Measurements from ENCODE around the gene NAV2. TPM values are rescaled to one million over a fixed set of nuclear protein-coding genes. Genes with fewer than 3 reads are reported as not detected.
"Not testable (repeated sequence)": the region's sequence is repeated elsewhere in the genome, so short reads cannot be mapped to it uniquely, and the experiment has no call there.

NAV2 gene
- total RNA-seq, 1 donor from 2014 or later: 33.2 TPM

- ATAC-seq; DNase-seq (ENCODE audit: low spot score); intact Hi-C loops (cut with DNase I): not testable (repeated sequence)
Observed at GRCh38 chr11:19895037-19895436, 182.4 kb downstream of the NAV2 start.

GRCh38 chr11:19895776-19896175 is 183.1 kb downstream of the NAV2 start:
- intact Hi-C loops (cut with DNase I): no loop called here
- no peak for ATAC-seq
- DNase-seq (ENCODE audit: low spot score): no peak

DNA sequence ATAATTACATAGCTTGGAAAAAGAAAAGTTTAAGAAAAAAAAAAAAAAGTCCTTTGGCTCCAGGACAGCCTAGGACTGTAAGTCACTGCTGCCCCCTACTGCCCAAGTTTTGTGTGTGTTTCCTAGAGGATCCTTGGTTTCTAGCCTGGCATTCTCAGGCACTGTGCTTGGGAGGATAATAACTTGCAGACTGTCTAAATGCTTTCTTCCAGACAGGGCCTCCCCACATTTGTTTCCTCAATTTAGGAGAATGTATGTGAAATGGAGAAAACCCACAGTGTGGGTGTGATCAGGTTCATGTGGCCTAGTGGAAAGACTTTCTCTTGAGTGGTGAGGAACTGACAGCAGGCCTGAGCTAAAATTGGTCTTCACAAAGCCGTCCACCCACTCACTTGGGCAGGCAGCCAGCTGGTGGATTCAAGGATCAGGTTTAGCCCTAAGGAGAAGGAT is 191.0 kb downstream of the NAV2 start:
- intact Hi-C loops (cut with DNase I): loop anchor here (10.0 kb wide), 2 partner anchors 149 to 339 kb away; no protein-coding TSS in a partner anchor
- DNase-seq (ENCODE audit: low spot score): peak; percentile 88
- ATAC-seq: peak; percentile 83

- no peak for ATAC-seq
- intact Hi-C loops (cut with DNase I): loop anchor here (10.0 kb wide), 2 partner anchors 151 to 341 kb away; no protein-coding TSS in a partner anchor
Observed at GRCh38 chr11:19905280-19905853, 192.7 kb downstream of the NAV2 start.

GRCh38 chr11:19906126-19906525 is 193.5 kb downstream of the NAV2 start:
- intact Hi-C loops (cut with DNase I): loop anchor here (10.0 kb wide), 2 partner anchors 151 to 341 kb away; no protein-coding TSS in a partner anchor
- DNase-seq (ENCODE audit: low spot score) (no peak), ATAC-seq (no peak)

More at GRCh38 chr11:19905280-19905853, 192.7 kb downstream of the NAV2 start:
- DNase-seq (ENCODE audit: low spot score): no peak

DNA sequence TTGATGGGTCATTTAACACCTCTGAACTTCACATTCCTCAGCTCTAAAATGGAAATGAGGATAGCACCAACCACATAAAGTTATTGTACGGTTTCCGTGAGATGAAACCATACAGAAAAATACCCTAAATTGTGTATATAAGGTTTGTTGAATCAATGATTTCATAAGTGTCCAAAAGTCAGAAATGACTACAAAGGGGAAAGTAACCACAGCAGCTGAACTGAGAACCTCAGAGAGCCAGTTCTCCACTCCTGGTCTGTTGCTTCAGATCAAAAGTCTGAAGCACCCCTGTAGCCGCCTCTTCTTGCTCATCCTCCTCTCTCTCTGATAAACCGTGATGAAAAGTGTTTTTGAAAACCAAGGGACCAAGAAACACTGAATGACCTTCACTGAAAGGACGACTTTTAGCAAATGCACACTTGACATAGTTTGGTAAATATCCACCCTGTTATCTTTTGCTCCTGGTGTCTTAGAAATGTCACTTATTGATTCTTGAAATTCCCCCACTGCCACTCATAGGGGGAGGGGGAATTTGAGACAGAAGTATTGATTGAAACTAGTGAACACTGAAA is 194.5 kb downstream of the NAV2 start:
- ATAC-seq (no peak), DNase-seq (ENCODE audit: low spot score) (no peak)
- intact Hi-C loops (cut with DNase I): loop anchor here (10.0 kb wide), 2 partner anchors 152 to 342 kb away; no protein-coding TSS in a partner anchor

- no peak for DNase-seq (ENCODE audit: low spot score)
- intact Hi-C loops (cut with DNase I): loop anchor here (10.0 kb wide), 2 partner anchors 153 to 343 kb away; no protein-coding TSS in a partner anchor
Observed at GRCh38 chr11:19907839-19908238, 195.2 kb downstream of the NAV2 start.

GRCh38 chr11:19910931-19911330 is 198.3 kb downstream of the NAV2 start:
- intact Hi-C loops (cut with DNase I): no loop called here
- no peak for ATAC-seq

More at GRCh38 chr11:19907839-19908238, 195.2 kb downstream of the NAV2 start:
- no peak for ATAC-seq

DNA sequence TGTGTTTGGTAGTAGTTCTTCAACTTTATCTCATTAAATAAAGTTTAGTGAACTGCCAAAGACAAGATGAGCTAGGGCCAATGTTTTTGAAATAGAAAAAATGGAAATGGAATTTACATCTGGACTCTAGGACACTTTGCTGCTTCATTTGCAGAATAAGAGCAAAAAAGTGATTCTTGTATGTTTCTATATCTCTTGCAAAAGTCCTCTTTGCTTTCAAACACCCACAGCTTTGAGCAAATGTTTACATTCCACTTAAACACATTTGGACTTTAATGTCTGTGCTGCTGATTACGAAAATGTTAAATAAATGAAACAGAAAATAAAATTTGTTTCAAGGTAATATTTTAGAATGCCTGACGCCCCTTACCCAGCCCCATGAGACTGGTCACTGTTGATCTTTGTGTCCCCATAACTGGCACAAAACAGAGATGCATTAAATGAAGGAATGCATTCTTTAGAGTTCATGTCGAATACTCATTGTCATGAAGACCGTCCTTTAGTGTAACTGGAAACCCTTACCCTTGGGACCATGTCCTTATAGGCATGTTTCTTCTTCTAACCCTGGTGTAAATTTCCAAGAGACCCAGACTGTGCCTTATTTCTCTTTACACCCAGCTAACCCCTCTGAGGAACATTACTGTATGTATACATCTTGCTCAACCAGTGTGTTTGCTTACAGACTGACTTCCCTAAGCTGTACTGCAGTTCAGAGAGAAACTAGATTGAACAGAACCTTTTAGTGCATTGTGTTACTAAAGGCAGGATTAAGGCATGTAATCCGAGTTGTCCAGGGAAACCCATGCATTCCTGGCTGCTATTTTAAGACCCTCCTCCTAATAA is 199.7 kb downstream of the NAV2 start:
- ATAC-seq: no peak
- intact Hi-C loops (cut with DNase I): no loop called here

More at GRCh38 chr11:19910931-19911330, 198.3 kb downstream of the NAV2 start:
- no peak for DNase-seq (ENCODE audit: low spot score)

DNA sequence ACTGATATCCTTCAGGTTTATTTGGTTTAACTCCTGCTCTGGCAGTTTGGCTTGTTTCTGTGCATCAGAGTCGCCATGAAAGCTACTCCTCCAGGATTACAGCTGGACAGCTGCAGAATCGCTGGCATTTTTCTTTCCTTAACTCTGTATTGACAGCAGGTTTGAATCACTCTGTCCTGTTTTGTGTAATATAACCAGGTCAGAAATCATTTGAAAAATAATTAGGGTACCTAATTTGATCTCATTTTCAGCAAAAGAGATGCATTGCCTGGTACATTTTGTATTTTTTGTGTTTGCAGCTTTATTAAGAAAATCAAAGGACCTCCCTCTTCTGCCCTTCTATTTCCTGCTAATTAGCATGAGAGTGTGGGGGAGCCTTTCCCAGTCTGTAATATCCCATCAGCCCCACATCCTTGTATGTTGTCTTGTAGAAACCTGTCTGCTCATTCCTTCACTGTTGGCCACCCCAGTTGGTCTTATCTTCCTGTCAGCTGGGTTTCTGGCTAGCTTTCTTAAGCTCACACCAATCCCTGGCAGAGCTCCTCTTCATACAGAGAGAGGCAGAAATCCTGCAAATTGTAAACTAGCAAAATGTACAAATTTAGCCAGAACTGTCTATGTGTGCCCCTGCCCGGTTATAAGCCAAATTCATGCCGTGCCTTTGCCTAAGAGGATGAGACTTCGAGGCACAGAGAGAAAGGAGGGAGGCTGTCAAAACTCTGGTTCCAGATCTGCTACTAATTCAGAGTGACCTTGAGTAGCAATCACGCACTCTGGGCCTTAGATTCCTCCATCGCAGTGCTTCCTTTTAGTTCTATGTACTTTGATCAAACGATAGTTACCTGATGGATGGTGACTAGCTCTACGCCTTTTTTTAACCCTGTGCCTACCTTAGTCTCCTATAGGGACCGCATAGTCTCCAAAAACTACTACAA is 200.6 kb downstream of the NAV2 start:
- DNase-seq (ENCODE audit: low spot score): no peak
- intact Hi-C loops (cut with DNase I): no loop called here
- no peak for ATAC-seq

More for the DNA sequence above, 199.7 kb downstream of the NAV2 start:
- no peak for DNase-seq (ENCODE audit: low spot score)

DNA sequence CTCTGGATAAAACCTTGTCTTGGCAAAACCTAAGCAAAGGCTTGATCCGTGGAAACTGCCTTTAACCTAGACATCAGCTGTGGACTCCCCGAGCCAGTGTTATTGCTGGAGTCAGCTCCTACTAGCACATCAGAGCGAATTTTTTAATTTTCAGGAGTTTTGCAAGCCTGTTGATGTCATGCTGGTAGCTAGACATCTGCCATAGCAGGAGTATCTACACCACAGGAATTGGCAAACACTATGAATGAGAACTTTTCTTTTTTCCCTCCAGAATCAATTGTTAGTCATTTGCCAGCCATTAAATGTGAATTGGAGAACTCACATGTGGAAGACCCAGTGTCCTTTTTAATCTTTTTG is 201.2 kb downstream of the NAV2 start:
- ATAC-seq: no peak
- intact Hi-C loops (cut with DNase I): no loop called here
- no peak for DNase-seq (ENCODE audit: low spot score)

DNA sequence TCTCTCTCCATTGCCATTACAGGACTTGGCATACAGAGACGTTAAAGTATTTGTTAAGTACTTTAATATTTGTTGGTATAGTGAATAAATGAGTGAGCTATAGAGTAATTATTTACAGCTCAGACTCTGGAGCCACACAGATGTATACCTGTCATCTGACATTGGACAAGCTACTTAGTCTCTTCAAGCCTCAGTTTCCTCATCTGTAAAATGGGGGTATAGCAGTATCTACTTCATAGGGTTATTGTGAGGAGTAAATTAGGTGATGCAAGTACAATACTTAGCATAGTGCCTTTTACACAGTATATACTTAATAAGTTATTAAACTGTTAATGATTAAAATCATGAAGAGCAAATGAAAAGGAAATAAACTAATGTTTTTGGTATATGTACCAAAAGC is 203.2 kb downstream of the NAV2 start:
- ATAC-seq: no peak
- intact Hi-C loops (cut with DNase I): no loop called here
- no peak for DNase-seq (ENCODE audit: low spot score)

DNA sequence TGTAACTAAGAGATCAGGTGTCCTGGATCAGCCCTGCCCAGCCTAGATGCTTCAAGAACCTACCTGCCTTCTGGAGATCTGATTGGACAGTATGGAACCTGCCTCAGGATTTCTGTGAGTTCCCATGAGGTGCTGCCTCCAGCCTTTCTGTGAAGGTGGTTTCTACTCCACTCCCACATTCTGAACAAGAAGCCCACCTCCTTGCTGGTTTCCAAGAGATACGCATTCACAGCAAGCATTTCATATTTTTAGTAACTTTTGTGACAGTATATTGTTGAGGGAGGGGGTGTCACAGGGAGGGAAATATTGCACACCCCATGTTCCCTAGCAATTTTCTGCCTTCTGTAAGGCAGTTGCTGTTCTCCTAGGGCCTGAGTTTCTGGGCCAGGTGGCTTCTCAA is 204.4 kb downstream of the NAV2 start:
- no peak for ATAC-seq
- intact Hi-C loops (cut with DNase I): no loop called here
- DNase-seq (ENCODE audit: low spot score): no peak

GRCh38 chr11:19918302-19919049 is 205.8 kb downstream of the NAV2 start:
- intact Hi-C loops (cut with DNase I): no loop called here

GRCh38 chr11:19919050-19919561 is 206.5 kb downstream of the NAV2 start:
- peak; percentile 69 for ATAC-seq
- no peak for DNase-seq (ENCODE audit: low spot score)
- intact Hi-C loops (cut with DNase I): no loop called here

More at GRCh38 chr11:19918302-19919049, 205.8 kb downstream of the NAV2 start:
- no peak for DNase-seq (ENCODE audit: low spot score)
- ATAC-seq: no peak

GRCh38 chr11:19920982-19921381 is 208.3 kb downstream of the NAV2 start:
- ATAC-seq: no peak
- intact Hi-C loops (cut with DNase I): no loop called here
- DNase-seq (ENCODE audit: low spot score): no peak

DNA sequence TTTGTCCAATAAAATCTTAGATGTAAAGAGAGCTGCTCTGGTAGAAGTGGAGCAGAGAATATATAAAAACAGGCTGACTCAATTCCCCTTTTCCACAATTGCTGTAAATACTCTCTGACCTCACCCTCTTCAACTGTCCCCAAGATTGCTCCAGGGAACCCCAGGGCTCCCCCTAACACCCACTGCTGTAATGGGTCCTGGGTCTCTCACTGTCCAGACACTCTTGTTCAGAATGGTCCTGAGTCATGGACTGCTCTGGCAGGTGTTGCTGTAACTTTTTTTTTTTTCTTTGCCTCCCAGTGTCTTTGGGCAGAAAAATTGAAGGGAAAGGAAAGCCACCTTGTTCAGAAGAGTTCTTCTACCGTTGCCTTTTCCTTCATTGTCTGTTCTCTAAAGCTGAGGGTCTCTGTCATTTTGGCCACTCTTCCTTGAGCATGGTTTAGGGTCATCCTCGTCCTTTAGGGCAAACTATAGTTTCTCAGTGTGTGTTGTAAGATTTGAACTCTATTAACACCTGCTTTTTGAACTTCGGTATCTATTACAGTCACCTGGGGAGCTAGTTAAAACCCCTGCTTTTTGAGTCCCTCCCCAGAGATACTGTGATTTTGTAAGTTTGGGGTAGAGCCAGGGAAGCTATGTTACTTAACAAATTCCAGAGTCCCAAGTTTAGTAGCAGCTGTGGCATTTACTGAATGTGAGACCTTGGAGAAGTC is 209.5 kb downstream of the NAV2 start:
- intact Hi-C loops (cut with DNase I): no loop called here
- DNase-seq (ENCODE audit: low spot score) (no peak), ATAC-seq (no peak)
